Transverse colon (tissue), 4 donors: ENCODE data around the gene APOLD1.

Experiments used
- POLR2AphosphoS5 ChIP-seq, 3 donors: sonication (generic); formaldehyde crosslinking; IDR thresholded peaks; one replicate each; pipeline ENCODE4 v1.6.1; 2016; ENCODE audit warnings: antibody characterized with exemption in 3 of 3
- TF ChIP-seq, protein P1 (sequence below), 5 experiments: fragments of 200-600 bp in 3 of 5; fragments of 450-650 bp in 2 of 5; sonication (generic) in 3 of 5; IDR thresholded peaks; 1 replicate in 2 of 5; 2 replicates in 3 of 5; pipeline ENCODE4 v1.5.1; 2016 to 2017; ENCODE audit warnings: antibody characterized with exemption in 5 of 5, inconsistent platforms in 3 of 5, mild to moderate bottlenecking in 2 of 5, moderate library complexity in 1 of 5

- no peak for TF ChIP-seq POLR2AphosphoS5 (IDR thresholded peaks at IDR 0.05)
- TF ChIP-seq, protein P1, sequence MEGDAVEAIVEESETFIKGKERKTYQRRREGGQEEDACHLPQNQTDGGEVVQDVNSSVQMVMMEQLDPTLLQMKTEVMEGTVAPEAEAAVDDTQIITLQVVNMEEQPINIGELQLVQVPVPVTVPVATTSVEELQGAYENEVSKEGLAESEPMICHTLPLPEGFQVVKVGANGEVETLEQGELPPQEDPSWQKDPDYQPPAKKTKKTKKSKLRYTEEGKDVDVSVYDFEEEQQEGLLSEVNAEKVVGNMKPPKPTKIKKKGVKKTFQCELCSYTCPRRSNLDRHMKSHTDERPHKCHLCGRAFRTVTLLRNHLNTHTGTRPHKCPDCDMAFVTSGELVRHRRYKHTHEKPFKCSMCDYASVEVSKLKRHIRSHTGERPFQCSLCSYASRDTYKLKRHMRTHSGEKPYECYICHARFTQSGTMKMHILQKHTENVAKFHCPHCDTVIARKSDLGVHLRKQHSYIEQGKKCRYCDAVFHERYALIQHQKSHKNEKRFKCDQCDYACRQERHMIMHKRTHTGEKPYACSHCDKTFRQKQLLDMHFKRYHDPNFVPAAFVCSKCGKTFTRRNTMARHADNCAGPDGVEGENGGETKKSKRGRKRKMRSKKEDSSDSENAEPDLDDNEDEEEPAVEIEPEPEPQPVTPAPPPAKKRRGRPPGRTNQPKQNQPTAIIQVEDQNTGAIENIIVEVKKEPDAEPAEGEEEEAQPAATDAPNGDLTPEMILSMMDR (IDR thresholded peaks at IDR 0.05): no peak
Observed at GRCh38 chr12:12818701-12819100, 33.2 kb downstream of the APOLD1 start.
